Measurements from ENCODE around the gene PPAN. TPM values are rescaled to one million over a fixed set of nuclear protein-coding genes. Genes with fewer than 3 reads are reported as not detected.

PPAN gene
- total RNA-seq, 1 experiment from 2014 or later, result 63.3 TPM

- no TSS peak for BruUV-seq (replicated peaks)
- ATAC-seq (no peak), DNase-seq (ENCODE audit: low read depth, low spot score) (no peak)
- Histone ChIP-seq H3K9me3 (ENCODE audit: control insufficient read depth, insufficient read depth, low read depth, low read length) (no peaks in the 10 kb centered on the region), H3K27ac (ENCODE audit: low read length) (no peak overlapping the region), H3K27me3 (ENCODE audit: control insufficient read depth, insufficient read depth, low read length) (no peaks in the 10 kb centered on the region), H3K4me1 (ENCODE audit: control insufficient read depth, insufficient read depth, low read length) (peaks cover 8% of the 10 kb centered on the region), H3K36me3 (ENCODE audit: control insufficient read depth, insufficient read depth, low read length) (peaks cover 3% of the 10 kb centered on the region; the same call in 1 of the 2 replicates), H3K4me3 (ENCODE audit: low read depth in 2 of 2, low read length in 2 of 2) (no peak overlapping the region)
- TF ChIP-seq CTCF (IDR thresholded peaks at IDR 0.05) (no peak), REST (IDR thresholded peaks at IDR 0.05; ENCODE audit: insufficient read depth in 1 of 2, low read depth in 2 of 2, low read length in 1 of 2) (no peak), SIN3A (IDR thresholded peaks at IDR 0.05; ENCODE audit: borderline replicate concordance, insufficient read depth, low read depth, low read length) (no peak), TCF7L2 (IDR thresholded peaks at IDR 0.05; ENCODE audit: low read depth, low read length) (no peak), POLR2AphosphoS5 (IDR thresholded peaks at IDR 0.05; ENCODE audit: low read depth, low read length) (no peak)
- in situ Hi-C loops (cut with HindIII; ENCODE audit: low pct_unique_long_range_greater_than_20kb, low sequenced_read_pairs) (no loop called here), intact Hi-C loops (cut with micrococcal nuclease; ENCODE audit: unreplicated experiment) (no loop called here)
- ChIA-PET POLR2A (no interaction called here), CTCF (no interaction called here)
Measured at GRCh38 chr19:10115392-10116084, 9.4 kb downstream of the PPAN start.

- no peaks in the 10 kb centered on the region for H3K9me3 ChIP-seq (ENCODE audit: control insufficient read depth, insufficient read depth, low read depth, low read length)
- BruUV-seq (replicated peaks), result no TSS peak
- peaks cover 8% of the 10 kb centered on the region for H3K4me1 ChIP-seq (ENCODE audit: control insufficient read depth, insufficient read depth, low read length)
- no peaks in the 10 kb centered on the region for H3K27me3 ChIP-seq (ENCODE audit: control insufficient read depth, insufficient read depth, low read length)
- intact Hi-C loops (cut with micrococcal nuclease; ENCODE audit: unreplicated experiment), result no loop called here
- TF ChIP-seq CTCF (IDR thresholded peaks at IDR 0.05) (no peak), TCF7L2 (IDR thresholded peaks at IDR 0.05; ENCODE audit: low read depth, low read length) (no peak), SIN3A (IDR thresholded peaks at IDR 0.05; ENCODE audit: borderline replicate concordance, insufficient read depth, low read depth, low read length) (no peak), REST (IDR thresholded peaks at IDR 0.05; ENCODE audit: insufficient read depth in 1 of 2, low read depth in 2 of 2, low read length in 1 of 2) (no peak), POLR2AphosphoS5 (IDR thresholded peaks at IDR 0.05; ENCODE audit: low read depth, low read length) (no peak)
- ChIA-PET POLR2A (no interaction called here), CTCF (no interaction called here)
- no peak for DNase-seq (ENCODE audit: low read depth, low spot score)
- no peak overlapping the region for H3K4me3 ChIP-seq (ENCODE audit: low read depth in 2 of 2, low read length in 2 of 2)
- no peak overlapping the region for H3K27ac ChIP-seq (ENCODE audit: low read length)
- in situ Hi-C loops (cut with HindIII; ENCODE audit: low pct_unique_long_range_greater_than_20kb, low sequenced_read_pairs), result no loop called here
- ATAC-seq, result no peak
- H3K36me3 ChIP-seq (ENCODE audit: control insufficient read depth, insufficient read depth, low read length), result peaks cover 3% of the 10 kb centered on the region; the same call in 1 of the 2 replicates
Measured at GRCh38 chr19:10116085-10116865, 10.1 kb downstream of the PPAN start.
